HG03571 (cell line): Measurements from ENCODE around the gene STRC.
"Not testable (repeated sequence)": the region's sequence is repeated elsewhere in the genome, so short reads cannot be mapped to it uniquely, and the experiment has no call there.

Source experiments
- ATAC-seq: cut with Tn5 transposase; IDR thresholded peaks from one replicate; pipeline ENCODE4 v1.9.1; 2021; ENCODE audit not compliant: unreplicated experiment

Gene STRC

DNA sequence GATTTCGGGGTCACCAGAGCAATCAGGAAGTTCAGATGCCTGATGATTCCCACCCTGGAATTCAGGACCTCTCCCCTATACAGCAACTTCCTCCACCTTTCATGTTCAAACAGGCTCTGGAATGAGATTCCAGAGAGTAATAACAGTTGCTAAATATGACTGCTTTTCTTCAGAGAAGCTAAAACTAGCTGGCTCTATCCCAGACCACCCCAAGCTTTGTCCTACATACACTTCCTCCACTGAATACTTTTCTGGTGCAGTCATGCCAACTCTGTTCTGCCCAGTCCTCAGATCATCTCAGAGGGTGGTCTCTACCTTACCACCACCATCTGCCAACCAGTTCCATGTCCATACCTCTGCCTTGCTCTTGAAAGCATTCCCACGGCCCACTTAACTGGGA is 52.0 kb downstream of the STRC start:
- not testable (repeated sequence) for ATAC-seq

DNA sequence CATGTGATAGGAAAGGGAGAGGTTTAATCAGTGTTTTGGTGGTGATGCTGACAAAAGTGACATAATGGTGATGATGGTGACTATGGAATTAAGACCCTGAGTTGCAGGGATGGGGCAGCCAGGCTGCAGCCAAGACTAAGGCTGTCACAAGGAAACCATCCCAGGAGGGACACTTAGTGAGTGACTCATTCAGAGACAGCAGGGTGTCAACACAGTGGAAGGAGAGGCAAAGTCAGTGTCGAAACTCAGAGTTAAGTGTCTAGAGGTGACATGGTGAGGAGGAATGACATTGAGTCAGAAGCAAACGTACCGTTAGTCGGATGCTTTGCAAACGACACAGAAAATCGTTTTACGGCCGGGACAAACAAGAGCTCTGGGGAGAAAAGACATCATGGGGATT is 54.8 kb downstream of the STRC start:
- not testable (repeated sequence) for ATAC-seq

DNA sequence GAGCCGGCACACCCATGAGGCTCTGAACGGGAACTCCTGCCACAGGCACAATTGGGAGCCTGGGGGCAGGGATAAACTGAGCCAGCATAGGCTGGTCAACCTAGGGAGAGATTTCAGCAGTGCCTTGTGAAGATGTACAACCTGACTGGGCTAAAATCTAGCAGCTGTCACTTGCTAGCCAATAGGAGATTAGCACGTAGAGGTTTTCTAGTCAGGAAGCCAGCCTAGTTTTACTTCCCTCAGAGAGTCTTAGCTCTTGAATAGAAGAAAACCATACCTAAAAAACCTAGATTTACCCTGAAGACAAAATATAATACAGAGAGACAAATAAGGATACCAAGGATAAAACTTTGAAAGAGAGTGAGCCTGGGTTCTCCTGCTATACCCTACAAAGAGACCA is 55.8 kb downstream of the STRC start:
- not testable (repeated sequence) for ATAC-seq

DNA sequence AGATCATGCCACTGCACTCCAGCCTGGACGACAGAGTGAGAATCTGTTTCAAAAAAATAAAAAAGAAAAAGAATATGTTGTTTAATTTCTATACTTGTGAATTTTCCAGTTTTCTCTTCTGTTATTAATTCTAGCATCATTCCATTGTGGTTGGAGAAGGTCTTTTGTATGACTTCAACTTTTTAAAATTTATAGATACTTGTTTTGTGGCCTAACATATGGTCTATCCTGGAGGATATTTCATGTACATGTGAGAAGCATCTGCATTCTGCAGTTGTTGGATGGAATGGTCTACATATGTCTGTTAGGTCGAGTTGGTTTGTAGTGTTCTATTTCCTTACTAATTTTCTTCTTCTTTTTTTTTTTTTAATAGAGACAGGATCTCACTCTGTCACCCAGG is 65.6 kb downstream of the STRC start:
- no peak for ATAC-seq

DNA sequence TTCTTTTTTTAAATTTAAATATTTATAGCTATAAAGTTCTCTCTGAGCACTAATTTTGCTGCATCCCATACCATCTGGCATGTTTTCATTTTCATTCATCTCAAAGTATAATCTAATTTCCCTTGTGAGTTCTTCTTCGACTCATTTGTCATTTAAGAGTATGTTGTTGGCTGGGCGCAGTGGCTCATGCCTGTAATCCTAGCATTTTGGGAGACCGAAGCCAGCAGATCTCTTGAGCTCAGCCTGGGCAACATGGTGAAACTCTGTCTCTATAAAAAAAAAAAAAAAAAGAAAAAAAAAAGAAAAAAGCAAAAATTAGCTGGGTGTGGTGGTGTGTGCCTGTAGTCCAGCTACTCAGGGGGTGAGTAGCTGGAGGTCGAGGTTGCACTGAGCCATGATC is 66.3 kb downstream of the STRC start:
- ATAC-seq = no peak

DNA sequence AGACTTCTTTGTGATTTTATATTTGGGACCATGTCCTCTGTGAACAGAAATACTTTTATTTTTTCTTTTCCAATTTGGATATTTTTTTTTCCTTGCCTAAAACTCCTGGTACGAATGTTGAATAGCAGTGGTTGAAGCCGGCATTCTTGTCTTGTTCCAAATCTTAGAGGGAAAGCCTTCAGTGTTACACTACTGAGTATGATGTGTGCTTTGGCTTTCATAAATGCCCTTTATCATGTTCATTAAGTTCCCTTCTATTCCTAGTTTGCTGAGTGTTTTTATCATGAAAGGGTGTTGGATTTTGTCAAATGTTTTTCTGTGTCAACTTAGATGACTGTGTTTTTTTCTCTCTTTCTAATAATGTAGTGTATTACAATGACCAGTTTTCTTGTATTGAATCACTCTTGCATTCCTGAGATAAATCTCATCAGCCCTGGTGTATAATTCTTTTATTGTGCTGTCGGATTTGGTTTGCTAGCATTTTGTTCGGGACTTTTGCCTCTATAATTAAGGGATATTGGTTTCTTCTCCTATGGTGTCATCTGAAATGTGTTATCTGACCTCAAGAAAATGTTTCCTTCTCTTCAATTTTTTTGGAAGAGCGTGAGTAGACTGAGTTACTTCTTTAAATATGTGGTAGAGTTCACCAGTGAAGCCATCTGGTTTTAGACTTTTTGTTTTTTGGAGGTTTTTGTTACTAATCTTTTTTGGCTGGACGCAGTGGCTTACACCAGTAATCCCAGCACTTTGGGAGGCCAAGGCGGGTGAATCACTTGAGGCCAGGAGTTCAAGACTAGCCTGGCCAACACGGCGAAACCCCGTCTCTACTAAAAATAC is 67.9 kb downstream of the STRC start:
- ATAC-seq = no peak
